ENCODE results near the gene EYA2. TPM values are rescaled to one million over a fixed set of nuclear protein-coding genes. Genes with fewer than 3 reads are reported as not detected.

EYA2 gene
- total RNA-seq, 1 donor from 2014 or later = not detected

DNA sequence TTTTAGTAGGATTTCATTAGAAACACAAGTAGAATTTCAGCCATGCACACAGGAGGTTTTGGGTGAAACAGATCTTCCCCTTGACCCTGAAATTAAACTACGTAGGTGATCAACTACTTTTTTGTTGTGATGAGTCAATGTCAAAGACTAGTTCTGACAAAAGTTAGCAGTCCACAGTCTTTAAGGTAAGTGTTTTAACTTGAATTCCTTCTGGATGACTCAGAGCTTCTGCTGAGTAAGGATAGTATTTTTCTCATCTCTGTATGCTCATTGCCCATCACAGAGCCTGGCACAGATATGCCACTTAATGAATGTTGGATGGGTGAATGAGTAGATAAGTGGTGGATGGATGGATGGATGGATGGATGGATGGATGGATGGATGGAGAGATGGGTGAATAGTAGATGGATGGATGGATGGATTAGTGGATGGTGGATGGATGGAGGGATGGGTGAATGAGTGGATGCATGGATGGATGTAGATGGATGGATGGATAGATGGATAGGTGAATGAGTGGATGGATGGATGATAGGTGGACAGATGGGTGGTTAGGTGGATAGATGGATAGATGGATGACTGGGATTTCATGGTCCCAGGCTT is 296.5 kb downstream of the EYA2 start:
- TF ChIP-seq, protein P1, sequence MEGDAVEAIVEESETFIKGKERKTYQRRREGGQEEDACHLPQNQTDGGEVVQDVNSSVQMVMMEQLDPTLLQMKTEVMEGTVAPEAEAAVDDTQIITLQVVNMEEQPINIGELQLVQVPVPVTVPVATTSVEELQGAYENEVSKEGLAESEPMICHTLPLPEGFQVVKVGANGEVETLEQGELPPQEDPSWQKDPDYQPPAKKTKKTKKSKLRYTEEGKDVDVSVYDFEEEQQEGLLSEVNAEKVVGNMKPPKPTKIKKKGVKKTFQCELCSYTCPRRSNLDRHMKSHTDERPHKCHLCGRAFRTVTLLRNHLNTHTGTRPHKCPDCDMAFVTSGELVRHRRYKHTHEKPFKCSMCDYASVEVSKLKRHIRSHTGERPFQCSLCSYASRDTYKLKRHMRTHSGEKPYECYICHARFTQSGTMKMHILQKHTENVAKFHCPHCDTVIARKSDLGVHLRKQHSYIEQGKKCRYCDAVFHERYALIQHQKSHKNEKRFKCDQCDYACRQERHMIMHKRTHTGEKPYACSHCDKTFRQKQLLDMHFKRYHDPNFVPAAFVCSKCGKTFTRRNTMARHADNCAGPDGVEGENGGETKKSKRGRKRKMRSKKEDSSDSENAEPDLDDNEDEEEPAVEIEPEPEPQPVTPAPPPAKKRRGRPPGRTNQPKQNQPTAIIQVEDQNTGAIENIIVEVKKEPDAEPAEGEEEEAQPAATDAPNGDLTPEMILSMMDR (IDR thresholded peaks at IDR 0.05; ENCODE audit: insufficient read depth, low read length, poor library complexity, severe bottlenecking) = no peak
- peak; percentile 43 for DNase-seq (ENCODE audit: low read depth)
- H3K36me3 ChIP-seq (ENCODE audit: control insufficient read depth, insufficient read depth, low read length) = no peaks in the 10 kb centered on the region
- H3K27me3 ChIP-seq (ENCODE audit: control insufficient read depth, insufficient read depth, low read length) = no peaks in the 10 kb centered on the region
- H3K4me3 ChIP-seq (ENCODE audit: low read depth, low read length) = no peak overlapping the region

DNA sequence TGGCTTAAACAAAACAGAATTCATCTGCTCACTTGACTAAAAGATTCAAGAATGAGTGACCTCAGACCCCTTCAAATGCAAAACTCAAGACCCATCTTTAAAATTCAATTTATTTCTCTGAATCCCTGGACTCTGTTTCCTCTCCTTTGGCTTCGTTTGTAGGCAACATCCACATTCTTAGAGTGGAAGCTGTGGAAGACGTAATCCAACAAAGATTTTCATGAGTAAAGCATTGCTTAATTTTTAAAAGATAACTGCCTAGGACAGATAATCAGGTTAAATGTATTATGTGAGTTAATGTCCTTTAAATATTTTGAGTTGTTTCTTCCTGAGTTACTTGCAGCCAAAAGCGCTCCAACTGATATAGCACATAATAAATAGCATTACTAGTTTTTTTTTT is 297.3 kb downstream of the EYA2 start:
- Histone ChIP-seq H3K27me3 (ENCODE audit: control insufficient read depth, insufficient read depth, low read length) (no peaks in the 10 kb centered on the region), H3K36me3 (ENCODE audit: control insufficient read depth, insufficient read depth, low read length) (no peaks in the 10 kb centered on the region), H3K4me3 (ENCODE audit: low read depth, low read length) (no peak overlapping the region)
- no peak for DNase-seq (ENCODE audit: low read depth)
- TF ChIP-seq, protein P1 (IDR thresholded peaks at IDR 0.05; ENCODE audit: insufficient read depth, low read length, poor library complexity, severe bottlenecking) = no peak

DNA sequence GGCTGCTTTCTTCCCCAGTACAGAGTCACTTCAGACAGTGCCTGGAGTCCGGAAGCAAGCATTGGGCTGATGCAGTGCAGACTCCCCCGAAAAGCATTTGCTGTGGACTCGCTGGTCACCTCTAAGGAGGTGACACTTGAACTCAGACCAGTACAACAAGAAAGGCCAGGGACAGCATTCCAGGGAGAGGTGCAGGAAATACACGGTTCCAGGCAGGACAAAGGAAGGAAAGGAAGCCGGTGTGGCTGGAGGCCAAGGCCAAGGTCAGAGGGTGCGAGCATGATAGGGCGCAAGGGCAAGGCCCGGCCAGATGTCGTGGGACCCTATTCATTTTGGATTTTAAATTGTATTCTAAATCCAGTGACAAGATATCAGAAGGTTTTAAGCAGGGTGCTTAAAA is 300.9 kb downstream of the EYA2 start:
- Histone ChIP-seq H3K4me3 (ENCODE audit: low read depth, low read length) (no peak overlapping the region), H3K36me3 (ENCODE audit: control insufficient read depth, insufficient read depth, low read length) (no peaks in the 10 kb centered on the region), H3K27me3 (ENCODE audit: control insufficient read depth, insufficient read depth, low read length) (no peaks in the 10 kb centered on the region)
- TF ChIP-seq, protein P1 (IDR thresholded peaks at IDR 0.05; ENCODE audit: insufficient read depth, low read length, poor library complexity, severe bottlenecking) = no peak
- DNase-seq (ENCODE audit: low read depth) = no peak

DNA sequence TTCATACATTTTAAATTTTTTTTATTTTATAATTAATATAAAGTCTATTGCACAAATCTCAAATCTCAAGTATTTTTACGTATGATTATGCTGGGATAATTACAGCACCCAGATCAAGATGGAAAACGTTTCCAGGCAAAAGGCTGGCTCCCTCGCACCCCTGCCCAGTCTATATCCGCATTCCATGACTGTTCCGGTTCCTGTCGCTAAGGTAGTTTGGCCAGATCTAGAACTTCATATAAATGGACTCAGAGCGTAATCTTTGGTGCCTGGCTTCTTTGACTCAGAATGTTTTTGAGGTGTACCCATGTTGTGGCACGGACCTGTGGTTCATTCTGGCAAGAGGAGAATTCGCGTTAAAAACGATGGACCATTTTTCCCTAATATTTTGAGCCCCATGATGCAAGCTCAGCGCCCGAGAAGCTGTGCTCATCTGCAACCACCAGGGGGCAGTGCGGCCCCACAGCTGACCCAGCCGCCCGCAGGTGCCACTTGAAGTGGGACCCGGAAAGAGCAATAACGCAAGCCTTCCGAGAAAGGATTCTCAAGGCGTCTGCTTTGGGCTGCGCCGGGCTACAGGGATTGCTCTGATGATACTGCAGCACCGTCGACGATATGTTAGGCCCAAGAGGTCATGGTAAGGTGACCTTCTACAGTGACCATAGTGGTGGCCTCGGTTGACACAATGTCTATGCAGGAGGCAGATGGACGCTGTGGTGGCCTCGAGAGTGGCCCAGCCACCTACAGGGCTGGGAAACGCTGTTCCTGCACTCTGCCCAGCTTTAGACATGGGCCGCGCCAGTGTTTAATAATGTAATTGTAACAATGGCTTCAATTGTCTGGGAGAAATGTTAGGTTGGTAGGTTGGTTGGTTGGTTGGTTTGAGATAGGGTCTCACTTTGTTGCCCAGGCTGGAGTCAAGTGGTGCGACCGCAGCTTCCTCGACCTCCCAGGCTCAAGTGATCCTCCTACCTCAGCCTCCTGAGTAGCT is 301.7 kb downstream of the EYA2 start:
- no peaks in the 10 kb centered on the region for H3K27me3 ChIP-seq (ENCODE audit: control insufficient read depth, insufficient read depth, low read length)
- H3K36me3 ChIP-seq (ENCODE audit: control insufficient read depth, insufficient read depth, low read length) = no peaks in the 10 kb centered on the region
- TF ChIP-seq, protein P1 (IDR thresholded peaks at IDR 0.05; ENCODE audit: insufficient read depth, low read length, poor library complexity, severe bottlenecking) = peak; percentile 97
- no peak for DNase-seq (ENCODE audit: low read depth)
- no peak overlapping the region for H3K4me3 ChIP-seq (ENCODE audit: low read depth, low read length)

DNA sequence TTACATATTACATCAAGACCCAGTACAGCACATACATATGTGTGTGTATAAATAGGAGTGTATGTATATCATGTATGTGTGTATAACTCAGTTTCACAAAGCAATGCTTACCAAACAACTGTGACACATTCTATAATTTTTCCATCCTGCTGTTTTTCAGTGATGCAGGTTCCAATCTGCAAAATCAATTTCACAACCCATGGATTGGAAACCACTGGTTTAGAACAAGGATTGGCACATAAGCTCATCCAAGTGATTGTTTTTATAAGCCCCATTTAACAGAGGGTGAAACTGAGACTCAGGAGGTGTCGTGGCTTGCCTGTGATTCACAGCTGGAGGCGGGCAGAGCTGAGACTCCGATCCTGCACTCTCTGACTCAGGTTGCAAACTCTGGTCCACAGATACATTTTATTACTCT is 303.6 kb downstream of the EYA2 start:
- TF ChIP-seq, protein P1 (IDR thresholded peaks at IDR 0.05; ENCODE audit: insufficient read depth, low read length, poor library complexity, severe bottlenecking) = no peak
- Histone ChIP-seq H3K27me3 (ENCODE audit: control insufficient read depth, insufficient read depth, low read length) (no peaks in the 10 kb centered on the region), H3K36me3 (ENCODE audit: control insufficient read depth, insufficient read depth, low read length) (no peaks in the 10 kb centered on the region), H3K4me3 (ENCODE audit: low read depth, low read length) (no peak overlapping the region)
- DNase-seq (ENCODE audit: low read depth) = no peak

Measured in kidney epithelial cell (primary cell).